Astrocyte (in vitro differentiated cells and primary cell): ENCODE measurements around the gene RNGTT.

Experiments used
- EZH2 ChIP-seq: IDR thresholded peaks from 2 replicates; pipeline ENCODE4 v1.6.1; 2012; ENCODE audit warnings: mild to moderate bottlenecking, low read length, inconsistent platforms; ENCODE audit not compliant: insufficient read depth
- TF ChIP-seq, protein P1 (sequence below): IDR thresholded peaks from 2 replicates; pipeline ENCODE4 v1.5.1; 2011; ENCODE audit warnings: low read depth, mild to moderate bottlenecking, inconsistent platforms, low read length, moderate library complexity; ENCODE audit not compliant: insufficient read depth

DNA sequence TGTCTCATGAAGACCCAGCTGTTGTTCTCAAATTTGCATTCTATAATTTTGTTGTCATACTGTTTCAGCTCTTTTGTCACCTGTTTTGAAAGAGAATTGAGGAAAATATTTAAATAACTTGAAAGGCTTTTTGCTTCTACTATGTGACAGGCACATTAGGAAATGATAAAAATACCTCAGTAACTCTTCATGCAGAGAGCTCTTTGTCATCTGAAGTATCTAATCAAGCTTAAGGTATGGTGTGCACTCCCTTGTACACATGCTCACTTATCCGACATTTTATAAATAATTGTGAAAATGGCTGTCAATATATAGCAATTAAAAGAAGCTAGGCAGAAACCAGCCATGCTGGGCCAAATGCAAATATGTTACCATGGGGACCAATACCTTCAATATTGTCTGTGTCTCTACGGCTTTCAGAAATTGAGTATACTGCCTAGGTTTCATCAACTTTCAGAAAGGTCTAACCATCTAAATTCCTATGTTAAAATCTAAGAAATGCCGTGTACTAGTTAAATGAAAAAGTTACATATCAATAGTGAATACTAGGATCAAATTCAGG lies 349.0 kb downstream of the RNGTT start:
- TF ChIP-seq, protein P1, sequence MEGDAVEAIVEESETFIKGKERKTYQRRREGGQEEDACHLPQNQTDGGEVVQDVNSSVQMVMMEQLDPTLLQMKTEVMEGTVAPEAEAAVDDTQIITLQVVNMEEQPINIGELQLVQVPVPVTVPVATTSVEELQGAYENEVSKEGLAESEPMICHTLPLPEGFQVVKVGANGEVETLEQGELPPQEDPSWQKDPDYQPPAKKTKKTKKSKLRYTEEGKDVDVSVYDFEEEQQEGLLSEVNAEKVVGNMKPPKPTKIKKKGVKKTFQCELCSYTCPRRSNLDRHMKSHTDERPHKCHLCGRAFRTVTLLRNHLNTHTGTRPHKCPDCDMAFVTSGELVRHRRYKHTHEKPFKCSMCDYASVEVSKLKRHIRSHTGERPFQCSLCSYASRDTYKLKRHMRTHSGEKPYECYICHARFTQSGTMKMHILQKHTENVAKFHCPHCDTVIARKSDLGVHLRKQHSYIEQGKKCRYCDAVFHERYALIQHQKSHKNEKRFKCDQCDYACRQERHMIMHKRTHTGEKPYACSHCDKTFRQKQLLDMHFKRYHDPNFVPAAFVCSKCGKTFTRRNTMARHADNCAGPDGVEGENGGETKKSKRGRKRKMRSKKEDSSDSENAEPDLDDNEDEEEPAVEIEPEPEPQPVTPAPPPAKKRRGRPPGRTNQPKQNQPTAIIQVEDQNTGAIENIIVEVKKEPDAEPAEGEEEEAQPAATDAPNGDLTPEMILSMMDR = no peak
- TF ChIP-seq EZH2 = no peak
